GM21381 (cell line): ENCODE measurements around the gene PRSS48.
"Not testable (repeated sequence)": the region's sequence is repeated elsewhere in the genome, so short reads cannot be mapped to it uniquely, and the experiment has no call there.

Source experiments
- ATAC-seq: cut with Tn5 transposase; IDR thresholded peaks from one replicate; pipeline ENCODE4 v1.9.1; 2021; ENCODE audit warnings: mild to moderate bottlenecking, moderate library complexity; ENCODE audit not compliant: unreplicated experiment

The PRSS48 gene

DNA sequence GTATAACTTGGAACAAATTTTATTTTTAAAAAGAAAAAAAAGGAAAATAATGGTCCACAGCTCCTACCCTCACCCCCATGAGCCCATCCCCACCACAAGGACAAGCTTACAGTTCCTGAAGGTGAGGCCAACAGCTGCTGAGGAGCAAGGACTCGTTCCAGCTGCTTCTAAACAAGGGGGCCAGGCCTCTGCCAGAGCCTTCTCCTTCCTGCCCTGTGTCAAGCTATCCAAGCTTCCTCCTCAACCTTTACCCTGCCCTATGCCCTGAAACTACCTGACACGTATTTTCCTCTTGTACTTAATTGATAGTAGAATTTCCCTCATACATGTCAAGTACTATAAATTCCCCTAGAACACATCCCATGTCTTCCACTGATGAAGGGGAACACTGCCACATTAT is 39.7 kb downstream of the PRSS48 start:
- no peak for ATAC-seq

DNA sequence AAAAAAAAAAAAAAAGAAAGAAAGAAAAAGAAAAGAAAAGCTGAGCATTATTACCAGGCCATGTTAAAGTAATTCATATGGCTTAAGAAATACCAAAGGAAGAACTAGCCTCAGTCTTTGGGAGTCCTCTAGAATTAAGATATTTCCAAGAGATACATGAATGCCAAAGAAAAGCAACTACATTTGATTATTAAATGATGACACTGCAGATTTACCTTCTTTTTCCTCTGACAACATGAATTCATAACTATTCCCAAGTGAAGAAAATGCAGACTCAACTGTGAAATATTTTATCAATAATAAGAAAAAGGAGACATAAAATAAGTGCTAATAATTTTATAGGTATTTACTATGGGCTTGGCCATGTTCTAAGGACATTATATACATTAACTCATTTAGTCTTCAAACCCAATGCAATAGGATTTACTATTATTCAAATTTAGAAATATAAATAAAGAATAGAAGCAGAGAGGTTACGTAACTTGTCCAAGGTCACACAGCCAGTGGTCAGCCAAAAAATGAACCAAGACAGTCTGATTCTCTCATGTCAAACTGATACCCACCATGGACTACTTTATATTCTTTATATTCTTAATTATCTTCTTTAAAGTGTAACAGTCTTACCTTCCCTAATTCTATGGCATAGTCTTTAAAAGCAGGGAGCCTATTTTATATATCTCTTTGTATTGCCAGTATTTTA is 41.5 kb downstream of the PRSS48 start:
- no peak for ATAC-seq

DNA sequence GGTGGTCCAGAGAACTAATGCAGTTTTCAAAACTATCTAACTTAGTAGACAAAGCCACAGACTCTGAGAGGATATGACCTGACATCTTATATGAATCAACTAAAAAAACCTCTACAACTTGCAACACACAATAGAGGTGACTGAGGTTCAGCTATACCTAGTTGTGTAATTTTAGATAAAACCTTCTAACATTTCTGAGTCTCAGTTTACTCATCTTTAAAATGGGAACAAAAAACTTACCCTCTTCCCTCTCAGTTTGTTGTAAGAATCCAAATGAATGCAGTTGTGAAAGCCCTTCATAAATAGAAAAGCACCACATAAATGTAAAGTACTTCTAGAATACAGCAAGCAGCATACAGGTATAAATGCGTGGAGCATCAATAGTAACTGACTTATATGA is 42.5 kb downstream of the PRSS48 start:
- ATAC-seq, result no peak

DNA sequence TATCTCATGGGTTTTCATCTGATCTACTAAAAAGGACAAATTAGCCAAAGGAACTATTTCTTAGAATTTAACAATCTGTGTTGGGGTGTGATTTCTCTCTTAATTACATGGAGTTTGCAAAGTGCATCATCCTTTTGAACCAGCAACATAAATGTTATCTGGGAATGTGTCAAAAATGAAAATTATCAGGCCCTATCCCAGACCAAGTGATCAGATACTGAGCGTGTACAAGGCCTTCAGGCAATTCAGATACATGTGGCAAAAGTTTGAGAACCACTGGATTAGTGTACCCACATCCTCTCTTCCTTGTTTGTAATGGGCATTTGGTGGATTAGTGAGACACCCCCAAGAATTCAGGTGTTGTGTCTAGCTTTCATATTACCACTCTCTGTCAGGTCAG is 44.6 kb downstream of the PRSS48 start:
- ATAC-seq, result no peak

DNA sequence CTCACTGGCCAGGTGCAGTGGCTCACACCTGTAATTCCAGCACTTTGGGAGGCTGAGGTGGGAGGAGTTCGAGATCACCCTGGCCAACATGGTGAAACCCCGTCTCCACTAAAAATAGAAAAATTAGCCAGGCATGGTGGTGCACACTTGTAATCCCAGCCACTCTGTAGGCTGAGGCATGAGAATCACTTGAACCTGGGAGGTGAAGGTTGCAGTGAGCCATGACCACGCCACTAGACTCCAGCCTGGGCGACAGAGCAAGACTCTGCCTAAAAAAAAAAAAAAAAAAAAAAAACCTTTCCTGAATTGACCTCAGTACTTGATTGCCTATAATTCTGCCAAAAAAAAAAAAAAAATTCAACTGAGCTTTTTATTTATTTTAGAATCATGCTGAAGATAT is 45.2 kb downstream of the PRSS48 start:
- not testable (repeated sequence) for ATAC-seq

DNA sequence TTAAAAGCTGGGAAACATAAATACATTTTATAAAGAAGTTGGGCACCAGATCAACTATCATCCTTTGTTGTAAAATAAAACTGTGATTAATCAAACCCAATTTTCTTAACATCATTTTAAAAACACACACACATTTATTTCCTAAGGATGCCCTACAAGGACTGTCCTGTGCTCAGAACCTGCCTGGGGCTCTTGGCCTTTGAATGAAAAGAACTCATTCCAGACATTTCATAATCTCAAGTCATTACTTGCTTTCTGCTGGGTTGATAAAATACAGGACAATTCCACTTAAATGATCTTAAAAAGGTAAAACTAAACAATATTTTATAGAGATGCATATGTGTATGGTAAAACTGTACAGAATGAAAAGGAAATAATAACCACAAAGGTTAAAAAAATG is 45.6 kb downstream of the PRSS48 start:
- ATAC-seq, result no peak

DNA sequence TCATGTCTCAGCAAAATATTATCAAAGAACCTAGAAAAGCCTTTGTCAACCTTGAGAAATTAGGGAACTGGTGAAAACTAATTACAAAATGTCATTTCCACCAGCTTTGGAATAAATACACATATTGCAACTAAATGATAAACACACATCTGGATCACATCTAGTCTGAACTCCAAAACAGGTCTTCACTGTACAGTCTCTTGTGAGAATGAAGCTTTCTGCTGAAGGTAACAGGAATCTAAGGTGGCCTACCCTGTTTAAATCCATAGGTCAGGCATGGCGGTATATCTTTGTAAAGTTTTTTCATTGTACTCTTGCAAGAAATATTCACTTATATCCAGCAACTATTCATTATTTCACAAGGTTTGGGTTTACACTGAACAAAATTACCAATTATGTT is 46.7 kb downstream of the PRSS48 start:
- no peak for ATAC-seq

DNA sequence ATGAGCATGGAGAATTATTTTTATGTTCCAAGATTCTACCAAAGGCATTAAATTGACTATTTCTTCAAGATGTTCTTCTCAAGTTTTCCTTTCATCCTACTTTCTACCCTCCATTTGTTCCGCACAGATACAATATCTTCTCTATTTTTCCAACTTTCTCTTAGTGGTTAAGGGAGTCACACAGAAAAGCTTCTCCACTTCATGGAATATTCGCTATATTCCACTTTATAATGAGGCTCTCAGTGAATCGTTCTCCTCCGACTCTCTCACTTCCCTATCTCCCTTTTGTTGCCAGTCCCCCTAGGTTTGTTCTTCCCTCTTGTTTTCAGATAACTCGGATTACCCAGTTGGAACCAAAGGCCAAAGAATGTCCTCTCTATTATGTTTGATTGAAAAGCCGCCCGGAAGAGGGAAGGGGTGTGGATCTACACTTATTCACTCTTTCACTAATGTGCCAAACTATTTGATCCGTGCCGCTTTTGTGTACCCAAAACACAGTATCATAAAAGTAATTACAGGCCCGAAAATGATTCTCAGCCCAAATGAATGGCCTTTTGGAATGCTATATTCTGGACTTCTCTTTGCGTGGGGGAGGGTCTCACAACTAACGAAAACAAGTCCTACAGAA is 47.3 kb downstream of the PRSS48 start:
- no peak for ATAC-seq

DNA sequence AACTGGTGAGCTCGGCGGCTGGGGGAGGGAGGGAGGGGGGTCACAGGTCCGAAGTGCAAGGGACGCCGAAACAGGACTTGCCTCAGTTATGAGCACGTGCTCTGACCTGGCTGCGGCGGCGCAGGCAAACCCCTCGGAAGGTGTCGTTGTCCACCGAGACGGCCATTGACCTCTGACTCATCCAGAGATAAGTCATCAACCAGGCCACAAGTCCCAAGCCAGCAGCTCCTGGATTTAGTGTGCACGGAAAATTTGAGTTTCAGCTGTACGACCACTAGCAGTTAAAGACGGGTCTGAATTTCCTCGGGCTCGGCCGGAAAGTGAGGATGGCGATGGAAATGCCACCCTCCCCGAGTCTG is 47.8 kb downstream of the PRSS48 start:
- ATAC-seq, result no peak

DNA sequence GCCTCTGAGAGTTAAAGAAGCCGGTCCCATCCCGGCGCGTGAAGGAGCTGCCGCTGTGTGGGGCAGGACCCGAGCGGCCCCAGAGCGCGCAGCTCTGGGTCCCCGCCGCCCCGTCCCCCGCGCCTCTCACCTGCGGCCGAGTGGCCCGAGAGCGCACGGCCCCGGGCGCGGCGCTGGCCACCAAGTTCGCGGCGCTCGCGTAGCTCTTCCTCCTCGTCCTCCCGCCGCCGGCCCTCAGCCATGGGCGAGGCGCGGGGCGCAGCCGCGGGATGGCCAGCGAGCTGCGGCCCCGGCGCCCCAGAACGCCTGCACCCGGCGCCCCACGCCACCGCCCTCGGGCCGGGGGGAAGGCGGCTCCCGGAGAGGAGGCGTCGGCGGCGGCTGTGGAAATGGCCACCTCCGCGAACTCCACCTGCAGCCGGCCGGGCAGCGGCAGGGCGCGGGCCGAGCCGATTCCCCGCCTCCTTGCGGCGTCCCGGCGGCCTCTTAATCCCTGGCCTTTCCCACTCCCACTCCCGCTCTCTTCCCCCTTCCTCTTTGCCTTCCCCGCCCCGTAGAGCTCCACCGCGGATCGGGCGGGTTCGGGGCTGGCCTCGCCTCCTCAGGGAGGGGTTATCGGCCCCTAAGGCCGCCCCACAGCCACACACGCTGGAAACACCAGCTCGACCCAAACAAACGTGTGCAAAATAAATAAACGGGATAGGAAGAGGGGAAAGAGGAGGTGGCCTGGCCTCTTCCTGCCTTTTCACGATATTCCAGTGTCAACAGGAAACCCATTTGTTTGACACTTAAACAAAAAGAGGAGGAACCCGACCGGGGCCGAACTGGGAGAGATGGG is 48.4 kb downstream of the PRSS48 start, which contains the start of gene SH3D19:
Gene SH3D19, minus strand, starts transcription at position 495 of the 838 bp plus-strand sequence. Its CDS starts 253 bp downstream, at position 242.
- ATAC-seq, result no peak

DNA sequence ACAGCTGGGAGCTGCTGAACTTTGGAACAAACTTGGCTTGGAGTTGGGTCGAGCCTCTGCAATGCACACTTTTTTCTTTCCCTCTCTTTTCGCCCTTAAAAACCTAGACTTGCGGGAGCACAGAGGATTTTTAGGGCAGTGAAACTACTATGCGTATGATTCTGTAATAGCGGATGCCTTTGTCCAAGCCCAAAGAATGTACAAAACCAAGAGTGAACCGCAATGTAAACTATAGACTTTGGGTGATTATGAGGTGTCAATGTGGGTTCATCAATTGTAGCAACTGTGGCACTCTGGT is 48.9 kb downstream of the PRSS48 start:
- ATAC-seq, result no peak

DNA sequence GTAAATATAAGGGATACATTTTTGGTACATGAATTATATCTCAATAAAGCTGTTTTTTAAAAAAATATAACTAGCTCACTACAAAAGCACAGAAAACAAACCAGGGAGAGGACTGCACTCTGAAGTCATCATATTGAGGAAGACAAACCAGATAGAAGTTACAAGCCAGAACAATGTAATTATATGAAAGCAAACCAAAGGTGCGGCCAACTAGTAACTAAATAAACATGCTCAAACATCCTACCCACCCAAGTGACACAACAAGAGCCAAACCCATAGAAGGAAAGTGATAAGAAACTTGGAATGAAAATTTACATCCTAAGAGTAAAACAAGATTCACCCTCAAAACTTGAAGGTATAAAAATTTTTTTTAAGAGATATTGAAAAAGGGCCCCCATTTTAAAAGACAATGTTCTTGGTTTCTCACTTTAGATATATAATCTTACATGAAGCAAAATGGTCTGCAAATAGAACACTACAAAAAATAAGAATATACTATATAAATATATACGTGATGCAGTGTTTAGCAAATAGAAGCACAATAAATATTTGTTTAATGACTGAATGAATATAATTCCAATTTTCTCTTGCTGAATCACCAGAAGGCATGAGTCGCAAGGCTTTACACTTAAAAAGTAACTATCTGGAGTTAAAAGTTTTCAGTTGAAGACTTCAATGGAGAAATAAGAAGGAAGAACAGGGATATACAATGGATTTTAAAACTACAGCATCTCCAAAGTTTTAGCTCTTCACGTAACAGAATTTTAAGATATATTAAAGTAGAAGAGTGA is 52.5 kb downstream of the PRSS48 start:
- no peak for ATAC-seq

DNA sequence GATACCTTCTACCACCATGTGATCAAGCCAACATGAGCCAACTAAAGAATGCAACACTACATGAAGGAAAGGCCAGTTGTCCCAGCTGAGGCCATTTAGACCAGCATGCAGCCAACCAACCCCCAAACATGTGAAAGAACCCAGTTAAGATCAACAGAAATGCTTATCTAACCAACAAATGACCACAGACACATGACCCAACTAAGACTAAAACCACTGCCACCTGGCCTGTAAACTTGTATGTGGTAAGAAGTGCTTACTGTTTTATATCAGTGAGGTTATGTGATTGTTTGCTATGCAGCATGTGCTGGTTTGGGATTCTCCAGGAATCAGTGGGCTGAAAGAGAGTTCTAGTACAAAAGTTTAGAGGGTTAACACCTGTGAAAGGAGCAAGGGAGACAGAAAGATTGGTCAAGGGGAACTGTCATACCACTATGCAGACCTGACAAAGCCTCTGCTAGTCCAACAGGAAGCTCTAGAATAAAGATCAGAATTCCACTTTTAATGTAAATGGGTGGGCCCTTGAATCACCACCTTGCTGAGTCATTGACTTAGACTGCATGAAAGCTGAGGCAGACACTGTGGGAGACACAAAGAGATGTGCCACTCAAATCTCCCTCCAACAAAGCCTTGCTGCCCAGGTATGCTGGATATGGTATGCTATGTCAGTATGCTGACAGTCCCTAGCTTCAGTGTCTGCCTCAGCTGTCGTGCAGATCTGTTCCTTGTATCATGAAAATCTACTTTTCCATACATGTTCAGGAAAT is 54.5 kb downstream of the PRSS48 start:
- no peak for ATAC-seq

DNA sequence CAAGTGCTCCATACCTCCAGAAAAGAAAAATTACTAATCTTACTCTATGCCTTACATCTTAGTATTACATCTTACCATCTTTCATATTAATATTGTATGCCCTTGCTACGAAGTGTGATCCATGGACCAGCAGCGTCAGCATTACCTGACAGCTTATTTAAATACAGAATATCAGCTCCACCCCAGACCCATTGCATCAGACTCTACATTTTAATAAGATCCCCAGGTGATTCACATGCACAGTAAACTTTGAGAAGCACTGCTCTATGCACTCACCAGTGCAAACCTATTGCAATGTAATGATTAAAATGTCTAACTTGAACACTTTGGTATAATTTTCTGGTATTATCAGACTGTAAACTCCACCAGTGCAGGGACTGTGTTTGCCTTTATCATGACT is 62.5 kb downstream of the PRSS48 start:
- no peak for ATAC-seq

DNA sequence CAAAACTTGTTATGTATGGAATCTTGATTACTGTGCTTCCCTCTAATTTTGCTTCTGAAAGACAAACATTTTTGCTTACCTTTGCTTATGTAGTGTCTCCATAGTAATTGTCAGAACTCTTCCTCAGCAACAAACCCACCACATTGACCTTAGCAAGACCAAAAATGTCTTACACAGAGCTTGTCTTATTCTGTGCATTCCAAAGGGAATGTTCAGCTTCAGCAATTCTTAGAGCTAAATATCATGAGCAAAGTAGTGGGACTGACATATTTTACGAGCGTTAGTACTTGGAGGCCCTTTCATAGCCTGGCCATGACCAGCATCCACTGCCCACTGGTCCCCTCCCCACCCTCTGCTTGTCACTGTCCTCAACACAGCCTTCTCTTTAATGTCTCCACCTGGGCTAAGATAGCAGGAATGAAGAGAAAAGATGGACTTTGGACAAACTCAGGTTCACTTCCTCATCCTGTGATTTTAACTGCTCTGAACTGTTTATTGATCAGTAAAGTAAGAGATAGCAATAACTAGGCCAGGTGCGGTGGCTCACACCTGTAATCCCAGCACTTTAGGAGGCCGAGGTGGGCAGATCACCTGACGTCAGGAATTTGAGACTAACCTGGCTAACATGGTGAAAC is 63.9 kb downstream of the PRSS48 start:
- ATAC-seq, result no peak
